Epithelial cell of esophagus (primary cell): Measurements from ENCODE around the gene NAV1.
"Not testable (repeated sequence)": the region's sequence is repeated elsewhere in the genome, so short reads cannot be mapped to it uniquely, and the experiment has no call there.

Experiments used
- DNase-seq: peaks from one replicate; pipeline ENCODE4 v3.0.0; 2010; ENCODE audit warnings: low read depth
- H3K4me3 ChIP-seq: 2 replicates; pipeline ENCODE4 v1.5.1; 2011; ENCODE audit warnings: mild to moderate bottlenecking, low read length, control low read depth
- CTCF ChIP-seq: IDR thresholded peaks from 2 replicates; pipeline ENCODE4 v1.5.1; 2011; ENCODE audit warnings: low read depth, mild to moderate bottlenecking, low read length, control low read depth, inconsistent platforms; ENCODE audit not compliant: insufficient read depth; ENCODE audit errors: missing control alignments

The NAV1 gene

GRCh38 chr1:201538612-201539551 is at the start of gene NAV1:
Gene NAV1, plus strand, starts transcription at chr1:201539127. Its CDS starts 83,758 bp downstream, at chr1:201622885.
- peak within 1 kb of the TSS; percentile 45 for H3K4me3 ChIP-seq
- no peak for TF ChIP-seq CTCF
- DNase-seq: no peak

- H3K4me3 ChIP-seq: no peak overlapping the region
- DNase-seq: no peak
- TF ChIP-seq CTCF: no peak
These were observed 49.2 kb upstream of the NAV1 start for GRCh38 chr1:201489643-201490261.

- no peak overlapping the region for H3K4me3 ChIP-seq
- DNase-seq: no peak
- TF ChIP-seq CTCF: no peak
These were observed 48.2 kb upstream of the NAV1 start for GRCh38 chr1:201490708-201491131.

- no peak overlapping the region for H3K4me3 ChIP-seq
- no peak for DNase-seq
- TF ChIP-seq CTCF: no peak
These were observed 46.9 kb upstream of the NAV1 start for GRCh38 chr1:201491896-201492511.

- not testable (repeated sequence) for DNase-seq, H3K4me3 ChIP-seq
These were observed 45.8 kb upstream of the NAV1 start for GRCh38 chr1:201493026-201493656.

- DNase-seq: no peak
- H3K4me3 ChIP-seq: no peak overlapping the region
- no peak for TF ChIP-seq CTCF
These were observed 44.9 kb upstream of the NAV1 start for GRCh38 chr1:201493757-201494617.
